ENCODE measurements around the gene TSPAN9. TPM values are rescaled to one million over a fixed set of nuclear protein-coding genes. Genes with fewer than 3 reads are reported as not detected.

TSPAN9 gene
- polyA plus RNA-seq, 1 donor (not counting 4 experiments of a cell fraction or from before 2014, with no cell fraction given), result 27.5 TPM

DNA sequence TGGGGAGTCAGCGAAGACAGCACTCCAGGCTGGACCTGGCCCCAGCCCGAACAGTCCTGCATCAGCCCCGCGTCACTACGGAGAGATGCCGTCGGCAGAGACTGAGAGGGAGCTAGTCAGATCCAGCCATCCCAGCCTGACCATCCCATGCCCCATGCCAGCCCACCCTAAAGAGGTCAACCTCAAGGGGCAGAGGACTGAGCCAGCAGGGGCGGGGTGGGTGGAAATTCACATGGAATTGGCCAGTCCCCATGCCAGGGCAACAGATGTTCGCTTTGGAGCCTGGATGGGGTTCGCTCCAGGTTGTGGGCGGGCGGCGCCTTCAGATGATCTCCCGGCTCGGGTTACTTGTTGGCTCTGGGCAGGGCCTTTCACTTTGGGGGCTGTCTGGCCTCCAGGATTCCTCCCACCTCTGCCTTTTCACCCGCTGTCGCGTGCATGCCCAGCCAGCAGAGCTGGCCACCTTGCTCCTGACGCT is 154.3 kb downstream of the TSPAN9 start:
- Histone ChIP-seq H3K4me1 (ENCODE audit: control insufficient read depth, extremely low read depth, insufficient read depth, low read length) (peaks cover 7% of the 10 kb centered on the region), H3K27me3 (ENCODE audit: control insufficient read depth, extremely low read depth, insufficient read depth, low read length) (no peaks in the 10 kb centered on the region), H3K27ac (ENCODE audit: control insufficient read depth, insufficient read depth, low read length) (no peak overlapping the region), H3K4me2 (ENCODE audit: control insufficient read depth, extremely low read depth, insufficient read depth, low read depth, low read length) (no peak overlapping the region), H3K9ac (ENCODE audit: control insufficient read depth, extremely low read depth, insufficient read depth, low read length) (no peak overlapping the region), H3K9me1 (ENCODE audit: control insufficient read depth, extremely low read depth, insufficient read depth, low read length) (no peaks in the 10 kb centered on the region), H3K9me3 (ENCODE audit: control insufficient read depth, low read depth, low read length) (no peaks in the 10 kb centered on the region), H4K20me1 (ENCODE audit: control insufficient read depth, extremely low read depth, insufficient read depth, low read length) (no peaks in the 10 kb centered on the region), H3K4me3 (ENCODE audit: control insufficient read depth in 2 of 3, extremely low read depth in 1 of 3, insufficient read depth in 2 of 3, low read depth in 1 of 3, low read length in 3 of 3) (no peak overlapping the region), H2AFZ (ENCODE audit: control insufficient read depth, low read length) (no peak overlapping the region), H3K79me2 (ENCODE audit: control insufficient read depth, insufficient read depth, low read length) (no peaks in the 10 kb centered on the region), H3K36me3 (ENCODE audit: control insufficient read depth in 2 of 2, extremely low read depth in 1 of 2, insufficient read depth in 2 of 2, low read length in 2 of 2) (peaks cover 0 to 3% of the 10 kb centered on the region in 2 experiments)
- dilution Hi-C loops (cut with MboI; ENCODE audit: extremely low pct_ligation_motif_present, low sequenced_read_pairs), result no loop called here
- TF ChIP-seq, protein P1, sequence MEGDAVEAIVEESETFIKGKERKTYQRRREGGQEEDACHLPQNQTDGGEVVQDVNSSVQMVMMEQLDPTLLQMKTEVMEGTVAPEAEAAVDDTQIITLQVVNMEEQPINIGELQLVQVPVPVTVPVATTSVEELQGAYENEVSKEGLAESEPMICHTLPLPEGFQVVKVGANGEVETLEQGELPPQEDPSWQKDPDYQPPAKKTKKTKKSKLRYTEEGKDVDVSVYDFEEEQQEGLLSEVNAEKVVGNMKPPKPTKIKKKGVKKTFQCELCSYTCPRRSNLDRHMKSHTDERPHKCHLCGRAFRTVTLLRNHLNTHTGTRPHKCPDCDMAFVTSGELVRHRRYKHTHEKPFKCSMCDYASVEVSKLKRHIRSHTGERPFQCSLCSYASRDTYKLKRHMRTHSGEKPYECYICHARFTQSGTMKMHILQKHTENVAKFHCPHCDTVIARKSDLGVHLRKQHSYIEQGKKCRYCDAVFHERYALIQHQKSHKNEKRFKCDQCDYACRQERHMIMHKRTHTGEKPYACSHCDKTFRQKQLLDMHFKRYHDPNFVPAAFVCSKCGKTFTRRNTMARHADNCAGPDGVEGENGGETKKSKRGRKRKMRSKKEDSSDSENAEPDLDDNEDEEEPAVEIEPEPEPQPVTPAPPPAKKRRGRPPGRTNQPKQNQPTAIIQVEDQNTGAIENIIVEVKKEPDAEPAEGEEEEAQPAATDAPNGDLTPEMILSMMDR (optimal IDR thresholded peaks at IDR 0.05 in 1 of 3, IDR thresholded peaks at IDR 0.05 in 1 of 3, conservative IDR thresholded peaks at IDR 0.05 in 1 of 3; ENCODE audit: extremely low read depth in 1 of 3, insufficient read depth in 2 of 3, low read length in 3 of 3), result no peak
- no peak for TF ChIP-seq EZH2 (IDR thresholded peaks at IDR 0.05; ENCODE audit: low read length)
- no peak for FAIRE-seq
- DNase-seq (ENCODE audit: low read depth, low spot score), result no peak

DNA sequence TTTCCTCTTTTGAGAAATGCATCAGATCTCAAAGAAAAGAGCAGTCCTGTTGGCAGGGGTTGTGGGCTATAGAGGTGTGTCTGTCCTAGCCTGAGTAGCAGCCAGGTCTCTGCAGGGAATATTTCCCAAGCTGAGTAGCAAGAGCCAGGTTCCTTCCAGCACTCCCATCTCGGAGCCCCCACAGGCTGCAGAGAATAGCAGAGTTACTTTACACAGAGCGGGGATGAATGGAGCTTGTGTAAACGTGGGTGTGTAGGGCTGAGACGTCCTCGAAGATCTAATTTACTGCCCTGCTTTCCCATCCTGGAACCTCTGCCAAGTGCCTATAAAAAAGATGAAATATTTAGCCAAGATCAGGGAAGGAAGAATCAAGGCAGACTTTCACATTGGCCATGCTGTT is 156.6 kb downstream of the TSPAN9 start:
- H3K4me2 ChIP-seq (ENCODE audit: control insufficient read depth, extremely low read depth, insufficient read depth, low read depth, low read length), result no peak overlapping the region
- H3K4me1 ChIP-seq (ENCODE audit: control insufficient read depth, extremely low read depth, insufficient read depth, low read length), result peaks cover 15% of the 10 kb centered on the region
- dilution Hi-C loops (cut with MboI; ENCODE audit: extremely low pct_ligation_motif_present, low sequenced_read_pairs), result no loop called here
- H3K9me1 ChIP-seq (ENCODE audit: control insufficient read depth, extremely low read depth, insufficient read depth, low read length), result no peaks in the 10 kb centered on the region
- no peak overlapping the region for H3K9ac ChIP-seq (ENCODE audit: control insufficient read depth, extremely low read depth, insufficient read depth, low read length)
- DNase-seq (ENCODE audit: low read depth, low spot score), result no peak
- H3K79me2 ChIP-seq (ENCODE audit: control insufficient read depth, insufficient read depth, low read length), result no peaks in the 10 kb centered on the region
- no peak for TF ChIP-seq EZH2 (IDR thresholded peaks at IDR 0.05; ENCODE audit: low read length)
- TF ChIP-seq, protein P1 (optimal IDR thresholded peaks at IDR 0.05 in 1 of 3, IDR thresholded peaks at IDR 0.05 in 1 of 3, conservative IDR thresholded peaks at IDR 0.05 in 1 of 3; ENCODE audit: extremely low read depth in 1 of 3, insufficient read depth in 2 of 3, low read length in 3 of 3), result no peak
- H2AFZ ChIP-seq (ENCODE audit: control insufficient read depth, low read length), result no peak overlapping the region
- H3K4me3 ChIP-seq (ENCODE audit: control insufficient read depth in 2 of 3, extremely low read depth in 1 of 3, insufficient read depth in 2 of 3, low read depth in 1 of 3, low read length in 3 of 3), result no peak overlapping the region
- H3K36me3 ChIP-seq (ENCODE audit: control insufficient read depth in 2 of 2, extremely low read depth in 1 of 2, insufficient read depth in 2 of 2, low read length in 2 of 2), result peaks cover 0 to 2% of the 10 kb centered on the region in 2 experiments
- no peaks in the 10 kb centered on the region for H3K27me3 ChIP-seq (ENCODE audit: control insufficient read depth, extremely low read depth, insufficient read depth, low read length)
- no peaks in the 10 kb centered on the region for H4K20me1 ChIP-seq (ENCODE audit: control insufficient read depth, extremely low read depth, insufficient read depth, low read length)
- no peak overlapping the region for H3K27ac ChIP-seq (ENCODE audit: control insufficient read depth, insufficient read depth, low read length)
- FAIRE-seq, result no peak
- no peaks in the 10 kb centered on the region for H3K9me3 ChIP-seq (ENCODE audit: control insufficient read depth, low read depth, low read length)
